AG08396 (cell line): ENCODE results near the gene OTULINL.
"Not testable (repeated sequence)": the region's sequence is repeated elsewhere in the genome, so short reads cannot be mapped to it uniquely, and the experiment has no call there.

Source experiments
- DNase-seq: peaks from one replicate; pipeline ENCODE4 v3.0.0; 2012; ENCODE audit warnings: low spot score, mixed read lengths

The OTULINL gene

GRCh38 chr5:14581106-14581890 lies at the start of gene OTULINL:
OTULINL (plus strand) TSS chr5:14581792; CDS start chr5:14581895, 103 bp downstream.
- peak; percentile 98 for DNase-seq

GRCh38 chr5:14532180-14532579 lies 49.4 kb upstream of the OTULINL start:
- no peak for DNase-seq

GRCh38 chr5:14534773-14535172 lies 46.8 kb upstream of the OTULINL start:
- DNase-seq = no peak

- DNase-seq = no peak
Observed at GRCh38 chr5:14545308-14545707, 36.3 kb upstream of the OTULINL start.

- DNase-seq = no peak
Observed at GRCh38 chr5:14545862-14546261, 35.7 kb upstream of the OTULINL start.

- no peak for DNase-seq
Observed at GRCh38 chr5:14547666-14548065, 33.9 kb upstream of the OTULINL start.

GRCh38 chr5:14551211-14551610 lies 30.4 kb upstream of the OTULINL start:
- no peak for DNase-seq

GRCh38 chr5:14552017-14552416 lies 29.6 kb upstream of the OTULINL start:
- no peak for DNase-seq

- not testable (repeated sequence) for DNase-seq
Observed at GRCh38 chr5:14554288-14554687, 27.3 kb upstream of the OTULINL start.

GRCh38 chr5:14556015-14556414 lies 25.6 kb upstream of the OTULINL start:
- DNase-seq = no peak

- no peak for DNase-seq
Observed at GRCh38 chr5:14557203-14557770, 24.3 kb upstream of the OTULINL start.

GRCh38 chr5:14557791-14558415 lies 23.7 kb upstream of the OTULINL start:
- no peak for DNase-seq

- no peak for DNase-seq
Observed at GRCh38 chr5:14560091-14560595, 21.4 kb upstream of the OTULINL start.

- no peak for DNase-seq
Observed at GRCh38 chr5:14561741-14562140, 19.9 kb upstream of the OTULINL start.

- no peak for DNase-seq
Observed at GRCh38 chr5:14568333-14568732, 13.3 kb upstream of the OTULINL start.

- DNase-seq = no peak
Observed at GRCh38 chr5:14569948-14570691, 11.5 kb upstream of the OTULINL start.

- DNase-seq = no peak
Observed at GRCh38 chr5:14571901-14572300, 9.7 kb upstream of the OTULINL start.

- no peak for DNase-seq
Observed at GRCh38 chr5:14572385-14572784, 9.2 kb upstream of the OTULINL start.

- DNase-seq = no peak
Observed at GRCh38 chr5:14572836-14573235, 8.8 kb upstream of the OTULINL start.

GRCh38 chr5:14574096-14574495 lies 7.5 kb upstream of the OTULINL start:
- DNase-seq = no peak

GRCh38 chr5:14574891-14575508 lies 6.6 kb upstream of the OTULINL start:
- DNase-seq = no peak

GRCh38 chr5:14576206-14576605 lies 5.4 kb upstream of the OTULINL start:
- DNase-seq = no peak
